Duodenal mucosa (tissue), 2 donors: ENCODE measurements around the gene OSTF1.

Source experiments
- H3K27ac ChIP-seq: one replicate; pipeline ENCODE4 v1.7.0; 2013; ENCODE audit warnings: low read depth, low read length
- H3K27me3 ChIP-seq, 2 donors: one replicate each; pipeline ENCODE4 v1.7.0; 2013; ENCODE audit warnings: low read length in 2 of 2, control low read depth in 1 of 2; ENCODE audit not compliant: insufficient read depth in 2 of 2, control insufficient read depth in 1 of 2
- H3K36me3 ChIP-seq, 2 donors: one replicate each; pipeline ENCODE4 v1.7.0; 2013; ENCODE audit warnings: low read length in 2 of 2, control low read depth in 1 of 2; ENCODE audit not compliant: insufficient read depth in 2 of 2, control insufficient read depth in 1 of 2
- H3K4me1 ChIP-seq, 2 donors: one replicate each; pipeline ENCODE4 v1.7.0; 2013; ENCODE audit warnings: low read length in 2 of 2, control low read depth in 1 of 2; ENCODE audit not compliant: insufficient read depth in 2 of 2, control insufficient read depth in 1 of 2
- H3K4me3 ChIP-seq, 2 donors: one replicate each; pipeline ENCODE4 v1.7.0; 2013; ENCODE audit warnings: low read length in 2 of 2, low read depth in 1 of 2
- H3K9ac ChIP-seq, 2 donors: one replicate each; pipeline ENCODE4 v1.7.0; 2013; ENCODE audit warnings: low read length in 2 of 2, low read depth in 1 of 2
- H3K9me3 ChIP-seq, 2 donors: one replicate each; pipeline ENCODE4 v1.7.0; 2013; ENCODE audit warnings: low read length in 2 of 2, control low read depth in 1 of 2; ENCODE audit not compliant: control insufficient read depth in 1 of 2

Gene OSTF1

GRCh38 chr9:75063556-75064305 lies 24.6 kb upstream of the OSTF1 start:
- H3K27me3 ChIP-seq = no peaks in the 10 kb centered on the region
- H3K9ac ChIP-seq = no peak overlapping the region
- H3K9me3 ChIP-seq = no peaks in the 10 kb centered on the region
- H3K27ac ChIP-seq = no peak overlapping the region
- peaks cover 18 to 24% of the 10 kb centered on the region in 2 donors for H3K36me3 ChIP-seq
- H3K4me3 ChIP-seq = no peak overlapping the region
- H3K4me1 ChIP-seq = no peaks in the 10 kb centered on the region

GRCh38 chr9:75064307-75065025 lies 23.8 kb upstream of the OSTF1 start:
- Histone ChIP-seq H3K9me3 (no peaks in the 10 kb centered on the region), H3K27me3 (no peaks in the 10 kb centered on the region), H3K4me3 (no peak overlapping the region), H3K36me3 (peaks cover 23 to 26% of the 10 kb centered on the region in 2 donors), H3K4me1 (no peaks in the 10 kb centered on the region), H3K9ac (no peak overlapping the region), H3K27ac (no peak overlapping the region)

- Histone ChIP-seq H3K9me3 (no peaks in the 10 kb centered on the region), H3K4me1 (no peaks in the 10 kb centered on the region), H3K27ac (no peak overlapping the region), H3K4me3 (no peak overlapping the region), H3K9ac (no peak overlapping the region), H3K27me3 (no peaks in the 10 kb centered on the region), H3K36me3 (peaks cover 22 to 26% of the 10 kb centered on the region in 2 donors)
These were observed 22.8 kb upstream of the OSTF1 start for GRCh38 chr9:75065510-75065909.

- H3K9ac ChIP-seq = no peak overlapping the region
- H3K4me3 ChIP-seq = no peak overlapping the region
- H3K9me3 ChIP-seq = no peaks in the 10 kb centered on the region
- H3K4me1 ChIP-seq = peaks cover 0 to 4% of the 10 kb centered on the region in 2 donors
- H3K27me3 ChIP-seq = no peaks in the 10 kb centered on the region
- H3K27ac ChIP-seq = no peak overlapping the region
- H3K36me3 ChIP-seq = peaks cover 10 to 17% of the 10 kb centered on the region in 2 donors
These were observed 20.4 kb upstream of the OSTF1 start for GRCh38 chr9:75067894-75068293.

- Histone ChIP-seq H3K4me3 (no peak overlapping the region), H3K36me3 (peaks cover 10 to 17% of the 10 kb centered on the region in 2 donors), H3K4me1 (peaks cover 0 to 4% of the 10 kb centered on the region in 2 donors), H3K9ac (no peak overlapping the region), H3K9me3 (no peaks in the 10 kb centered on the region), H3K27me3 (no peaks in the 10 kb centered on the region), H3K27ac (no peak overlapping the region)
These were observed 19.1 kb upstream of the OSTF1 start for GRCh38 chr9:75069171-75069570.

GRCh38 chr9:75071530-75072122 lies 16.7 kb upstream of the OSTF1 start:
- Histone ChIP-seq H3K4me3 (peak overlapping the region; percentile 13 to 44), H3K9ac (peak overlapping the region in 1 of 2 donors; percentile 26), H3K4me1 (peaks cover 0 to 4% of the 10 kb centered on the region in 2 donors), H3K9me3 (no peaks in the 10 kb centered on the region), H3K27ac (peak overlapping the region; percentile 62), H3K36me3 (peaks cover 10 to 17% of the 10 kb centered on the region in 2 donors), H3K27me3 (no peaks in the 10 kb centered on the region)

GRCh38 chr9:75072895-75073294 lies 15.4 kb upstream of the OSTF1 start:
- Histone ChIP-seq H3K27me3 (no peaks in the 10 kb centered on the region), H3K27ac (no peak overlapping the region)

GRCh38 chr9:75081632-75082031 lies 6.7 kb upstream of the OSTF1 start:
- Histone ChIP-seq H3K9ac (no peak overlapping the region), H3K36me3 (peaks cover 0 to 27% of the 10 kb centered on the region in 2 donors), H3K4me1 (peaks cover 28 to 31% of the 10 kb centered on the region in 2 donors), H3K27ac (no peak overlapping the region), H3K4me3 (no peak overlapping the region), H3K27me3 (no peaks in the 10 kb centered on the region), H3K9me3 (no peaks in the 10 kb centered on the region)

More at GRCh38 chr9:75072895-75073294, 15.4 kb upstream of the OSTF1 start:
- H3K4me1 ChIP-seq = peaks cover 0 to 4% of the 10 kb centered on the region in 2 donors
- no peaks in the 10 kb centered on the region for H3K9me3 ChIP-seq
- no peak overlapping the region for H3K9ac ChIP-seq
- H3K36me3 ChIP-seq = peaks cover 8 to 10% of the 10 kb centered on the region in 2 donors
- H3K4me3 ChIP-seq = no peak overlapping the region

GRCh38 chr9:75083188-75083970 lies 4.9 kb upstream of the OSTF1 start:
- Histone ChIP-seq H3K9ac (no peak overlapping the region), H3K36me3 (peaks cover 0 to 23% of the 10 kb centered on the region in 2 donors), H3K4me1 (peaks cover 31 to 33% of the 10 kb centered on the region in 2 donors), H3K27me3 (no peaks in the 10 kb centered on the region), H3K9me3 (no peaks in the 10 kb centered on the region), H3K27ac (no peak overlapping the region), H3K4me3 (no peak overlapping the region)
